Panc1 (cell line): Measurements from ENCODE around the gene MREG. TPM values are rescaled to one million over a fixed set of nuclear protein-coding genes. Genes with fewer than 3 reads are reported as not detected.

ENCODE experiments used
- ATAC-seq: fragments of 200-7000 bp; cut with Tn5 transposase; 2 replicates; pipeline ENCODE4 v1.9.1; 2020; ENCODE audit warnings: mild to moderate bottlenecking, moderate library complexity
- BruUV-seq: library from RNA; stranded (reverse); fragments of 400-500 nt; replicated peaks from 2 replicates; lab custom pipeline; 2021; lab: Mats Ljungman, UMichigan
- CTCF ChIA-PET: fragments of 300-600 bp; sonication (Branson Sonifier 250); formaldehyde crosslinking; loops from one replicate; lab custom pipeline; 2022; ENCODE audit warnings: antibody characterized with exemption; lab: Charles Lee
- POLR2A ChIA-PET: fragments of 300-600 bp; sonication (Branson Sonifier 250); formaldehyde crosslinking; loops from one replicate; lab custom pipeline; 2022; ENCODE audit warnings: antibody characterized with exemption; lab: Charles Lee
- DNase-seq: peaks from one replicate; pipeline ENCODE4 v3.0.0-alpha.2; 2010; ENCODE audit warnings: low read depth, low spot score
- H3K27ac ChIP-seq: 2 replicates; pipeline ENCODE4 v1.5.1; 2011; ENCODE audit warnings: mild to moderate bottlenecking, low read length, inconsistent platforms
- H3K27me3 ChIP-seq: fragments of 200-500 bp; sonication (Bioruptor generic); 2 replicates; pipeline ENCODE4 v1.6.0; 2014; ENCODE audit warnings: low read length, inconsistent platforms; ENCODE audit not compliant: control insufficient read depth, insufficient read depth
- H3K36me3 ChIP-seq: fragments of 200-500 bp; sonication (Bioruptor generic); 2 replicates; pipeline ENCODE4 v1.5.1; 2014; ENCODE audit warnings: inconsistent platforms, mild to moderate bottlenecking, low read length, moderate library complexity; ENCODE audit not compliant: control insufficient read depth, insufficient read depth
- H3K4me1 ChIP-seq: 2 replicates; pipeline ENCODE4 v1.5.1; 2011; ENCODE audit warnings: inconsistent platforms, mild to moderate bottlenecking, low read length, moderate library complexity; ENCODE audit not compliant: control insufficient read depth, insufficient read depth
- H3K4me3 ChIP-seq, 2 experiments: 2 replicates each; pipeline ENCODE4 v1.5.1; 2011 to 2012; ENCODE audit warnings: low read depth in 2 of 2, low read length in 2 of 2, mild to moderate bottlenecking in 2 of 2, inconsistent platforms in 1 of 2, moderate library complexity in 1 of 2
- H3K9me3 ChIP-seq: fragments of 200-500 bp; sonication (Bioruptor generic); 2 replicates; pipeline ENCODE4 v1.5.1; 2014; ENCODE audit warnings: low read depth, mild to moderate bottlenecking, inconsistent platforms, low read length, moderate library complexity; ENCODE audit not compliant: control insufficient read depth, insufficient read depth
- POLR2AphosphoS5 ChIP-seq: IDR thresholded peaks from 2 replicates; pipeline ENCODE4 v1.6.1; 2012; ENCODE audit warnings: mild to moderate bottlenecking, low read depth, low read length, moderate library complexity
- SIN3A ChIP-seq: IDR thresholded peaks from 2 replicates; pipeline ENCODE4 v1.6.1; 2012; ENCODE audit warnings: low read depth, mild to moderate bottlenecking, low read length, moderate library complexity, borderline replicate concordance; ENCODE audit not compliant: insufficient read depth
- TCF7L2 ChIP-seq: IDR thresholded peaks from 2 replicates; pipeline ENCODE4 v1.6.1; 2011; ENCODE audit warnings: mild to moderate bottlenecking, low read depth, low read length, inconsistent platforms
- in situ Hi-C: cut with HindIII; loops from 2 replicates; pipeline ENCODE4 v1.10.0; 2016; ENCODE audit warnings: low sequenced_read_pairs, low pct_unique_long_range_greater_than_20kb
- intact Hi-C: fragments of 100-400 bp; cut with micrococcal nuclease; formaldehyde crosslinking; loops from one replicate; pipeline ENCODE4 v1.10.0; 2022; ENCODE audit not compliant: unreplicated experiment
- total RNA-seq: library from RNA; stranded (reverse); gene quantifications from one replicate; pipeline ENCODE4 v1.2.1, GENCODE V29; 2021; ENCODE audit not compliant: unreplicated experiment
- TF ChIP-seq, protein P1 (sequence below), 2 experiments: IDR thresholded peaks; 2 replicates each; pipeline ENCODE4 v1.6.1; 2011 to 2012; ENCODE audit warnings: low read depth in 2 of 2, control low read depth in 1 of 2, low read length in 1 of 2, mild to moderate bottlenecking in 1 of 2, moderate library complexity in 1 of 2; ENCODE audit not compliant: insufficient read depth in 1 of 2
- TF ChIP-seq, protein P2 (sequence below): fragments of 450-650 bp; IDR thresholded peaks from 2 replicates; pipeline ENCODE4 v1.5.1; 2017; ENCODE audit warnings: mild to moderate bottlenecking

The MREG gene
- total RNA-seq, 1 experiment from 2014 or later = 19.2 TPM

DNA sequence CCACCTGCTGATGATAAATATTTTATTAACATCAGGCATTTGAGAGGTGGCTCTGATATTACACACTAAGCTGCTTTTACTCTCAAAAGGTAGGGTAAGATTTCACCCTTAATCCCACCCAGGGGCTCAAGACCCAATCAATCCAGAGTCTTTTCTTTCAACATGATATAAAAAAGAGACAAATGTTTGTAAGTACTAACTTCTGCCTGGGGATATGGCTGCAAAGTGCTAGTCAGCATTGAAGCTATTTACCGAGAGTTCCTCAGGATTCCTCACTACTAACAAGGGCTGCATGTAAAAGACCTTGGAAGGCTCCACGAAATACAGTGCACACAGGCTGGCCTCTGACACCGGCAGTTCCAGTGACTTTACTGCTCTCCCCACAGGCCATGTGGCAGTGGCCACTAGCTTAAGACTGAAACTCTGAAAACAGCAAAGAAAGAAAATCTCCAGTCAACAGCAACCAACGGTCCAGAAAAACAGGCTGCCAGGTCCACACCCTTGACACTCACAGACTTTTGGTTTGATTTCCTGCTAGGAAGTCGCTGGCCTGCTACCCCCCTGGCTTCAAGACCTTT, 11.2 kb downstream of the MREG start:
- H3K27me3 ChIP-seq = no peaks in the 10 kb centered on the region
- H3K4me1 ChIP-seq = peaks cover 27% of the 10 kb centered on the region
- H3K4me3 ChIP-seq = no peak overlapping the region
- intact Hi-C loops (no loop called here), in situ Hi-C loops (no loop called here)
- POLR2A ChIA-PET = no interaction called here
- DNase-seq = no peak
- H3K9me3 ChIP-seq = no peaks in the 10 kb centered on the region
- H3K36me3 ChIP-seq = no peaks in the 10 kb centered on the region
- CTCF ChIA-PET = interaction anchor here (1.5 kb wide), 1 partner anchor 32 kb away, joined by 3 read pairs; no protein-coding TSS in a partner anchor
- no peak for ATAC-seq
- BruUV-seq = no TSS peak
- H3K27ac ChIP-seq = peak overlapping the region; percentile 49
- TF ChIP-seq POLR2AphosphoS5 = no peak
- TF ChIP-seq, protein P1, sequence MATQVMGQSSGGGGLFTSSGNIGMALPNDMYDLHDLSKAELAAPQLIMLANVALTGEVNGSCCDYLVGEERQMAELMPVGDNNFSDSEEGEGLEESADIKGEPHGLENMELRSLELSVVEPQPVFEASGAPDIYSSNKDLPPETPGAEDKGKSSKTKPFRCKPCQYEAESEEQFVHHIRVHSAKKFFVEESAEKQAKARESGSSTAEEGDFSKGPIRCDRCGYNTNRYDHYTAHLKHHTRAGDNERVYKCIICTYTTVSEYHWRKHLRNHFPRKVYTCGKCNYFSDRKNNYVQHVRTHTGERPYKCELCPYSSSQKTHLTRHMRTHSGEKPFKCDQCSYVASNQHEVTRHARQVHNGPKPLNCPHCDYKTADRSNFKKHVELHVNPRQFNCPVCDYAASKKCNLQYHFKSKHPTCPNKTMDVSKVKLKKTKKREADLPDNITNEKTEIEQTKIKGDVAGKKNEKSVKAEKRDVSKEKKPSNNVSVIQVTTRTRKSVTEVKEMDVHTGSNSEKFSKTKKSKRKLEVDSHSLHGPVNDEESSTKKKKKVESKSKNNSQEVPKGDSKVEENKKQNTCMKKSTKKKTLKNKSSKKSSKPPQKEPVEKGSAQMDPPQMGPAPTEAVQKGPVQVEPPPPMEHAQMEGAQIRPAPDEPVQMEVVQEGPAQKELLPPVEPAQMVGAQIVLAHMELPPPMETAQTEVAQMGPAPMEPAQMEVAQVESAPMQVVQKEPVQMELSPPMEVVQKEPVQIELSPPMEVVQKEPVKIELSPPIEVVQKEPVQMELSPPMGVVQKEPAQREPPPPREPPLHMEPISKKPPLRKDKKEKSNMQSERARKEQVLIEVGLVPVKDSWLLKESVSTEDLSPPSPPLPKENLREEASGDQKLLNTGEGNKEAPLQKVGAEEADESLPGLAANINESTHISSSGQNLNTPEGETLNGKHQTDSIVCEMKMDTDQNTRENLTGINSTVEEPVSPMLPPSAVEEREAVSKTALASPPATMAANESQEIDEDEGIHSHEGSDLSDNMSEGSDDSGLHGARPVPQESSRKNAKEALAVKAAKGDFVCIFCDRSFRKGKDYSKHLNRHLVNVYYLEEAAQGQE (IDR thresholded peaks at IDR 0.05; ENCODE audit: insufficient read depth in 1 of 2, low read depth in 2 of 2, low read length in 1 of 2) = no peak
- no peak for TF ChIP-seq TCF7L2
- TF ChIP-seq, protein P2, sequence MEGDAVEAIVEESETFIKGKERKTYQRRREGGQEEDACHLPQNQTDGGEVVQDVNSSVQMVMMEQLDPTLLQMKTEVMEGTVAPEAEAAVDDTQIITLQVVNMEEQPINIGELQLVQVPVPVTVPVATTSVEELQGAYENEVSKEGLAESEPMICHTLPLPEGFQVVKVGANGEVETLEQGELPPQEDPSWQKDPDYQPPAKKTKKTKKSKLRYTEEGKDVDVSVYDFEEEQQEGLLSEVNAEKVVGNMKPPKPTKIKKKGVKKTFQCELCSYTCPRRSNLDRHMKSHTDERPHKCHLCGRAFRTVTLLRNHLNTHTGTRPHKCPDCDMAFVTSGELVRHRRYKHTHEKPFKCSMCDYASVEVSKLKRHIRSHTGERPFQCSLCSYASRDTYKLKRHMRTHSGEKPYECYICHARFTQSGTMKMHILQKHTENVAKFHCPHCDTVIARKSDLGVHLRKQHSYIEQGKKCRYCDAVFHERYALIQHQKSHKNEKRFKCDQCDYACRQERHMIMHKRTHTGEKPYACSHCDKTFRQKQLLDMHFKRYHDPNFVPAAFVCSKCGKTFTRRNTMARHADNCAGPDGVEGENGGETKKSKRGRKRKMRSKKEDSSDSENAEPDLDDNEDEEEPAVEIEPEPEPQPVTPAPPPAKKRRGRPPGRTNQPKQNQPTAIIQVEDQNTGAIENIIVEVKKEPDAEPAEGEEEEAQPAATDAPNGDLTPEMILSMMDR = no peak
- TF ChIP-seq SIN3A = no peak

DNA sequence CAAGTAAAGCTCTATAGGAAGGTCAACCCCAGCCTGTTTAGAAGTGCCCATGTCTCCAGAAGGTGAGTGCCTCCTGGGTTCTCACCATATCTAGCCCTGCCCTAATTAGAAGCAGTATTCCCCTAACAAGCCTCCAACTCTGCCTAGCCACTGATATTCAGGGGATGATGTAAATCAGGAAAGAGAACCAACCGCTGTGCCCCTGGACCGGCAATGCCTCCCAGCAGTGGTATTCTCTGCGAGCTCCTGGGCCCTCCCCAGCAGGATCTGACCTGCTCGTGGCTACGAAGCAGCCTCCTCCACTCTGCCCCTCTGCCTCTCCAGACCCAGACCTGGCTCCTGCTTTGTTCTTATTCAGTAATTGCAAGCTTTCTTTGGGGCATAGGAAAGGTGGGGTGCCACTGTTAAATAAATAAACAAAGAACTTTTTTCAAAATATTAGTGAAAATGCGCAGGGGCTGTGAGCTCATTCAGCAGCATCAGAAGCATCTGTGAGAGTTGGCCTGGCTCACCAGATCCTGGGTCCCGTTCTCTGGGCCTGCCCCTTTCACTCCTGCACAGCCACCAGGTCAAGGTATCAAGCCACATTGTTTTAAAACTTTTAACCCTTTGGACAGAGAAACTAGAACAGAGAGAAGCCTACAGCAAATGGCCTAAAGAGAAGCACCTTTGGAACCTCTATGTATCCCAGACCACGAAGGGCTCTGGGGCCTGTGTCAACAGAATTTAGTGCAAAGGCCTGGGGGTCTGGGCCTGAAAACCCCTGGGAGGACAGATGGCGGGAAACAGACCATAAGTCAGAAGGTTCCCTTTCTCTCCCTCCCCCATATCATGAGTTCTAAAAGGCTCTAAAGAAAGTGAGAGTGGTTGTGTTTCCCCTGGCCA, 11.9 kb downstream of the MREG start:
- no TSS peak for BruUV-seq
- intact Hi-C loops (no loop called here), in situ Hi-C loops (no loop called here)
- Histone ChIP-seq H3K4me3 (no peak overlapping the region), H3K9me3 (no peaks in the 10 kb centered on the region), H3K36me3 (no peaks in the 10 kb centered on the region), H3K4me1 (peaks cover 20% of the 10 kb centered on the region), H3K27ac (peak overlapping the region; percentile 49), H3K27me3 (no peaks in the 10 kb centered on the region)
- TF ChIP-seq SIN3A (no peak), TCF7L2 (no peak), POLR2AphosphoS5 (no peak)
- TF ChIP-seq, protein P2 = no peak
- TF ChIP-seq, protein P1 (IDR thresholded peaks at IDR 0.05; ENCODE audit: insufficient read depth in 1 of 2, low read depth in 2 of 2, low read length in 1 of 2) = no peak
- ChIA-PET POLR2A (interaction anchor here (0.5 kb wide), 1 partner anchor 848 kb away, joined by 5 read pairs; no protein-coding TSS in a partner anchor), CTCF (interaction anchor here (1.5 kb wide), 1 partner anchor 33 kb away, joined by 3 read pairs; no protein-coding TSS in a partner anchor)
- DNase-seq = no peak
- ATAC-seq = no peak
